Esophagus muscularis mucosa (tissue), 4 donors: ENCODE data around the gene PEBP1.

ENCODE experiments used
- CTCF ChIP-seq, 3 experiments: fragments of 200-600 bp in 2 of 3; fragments of 450-650 bp in 1 of 3; sonication (generic) in 2 of 3; IDR thresholded peaks; one replicate each; pipeline ENCODE4 v1.5.1; 2017 to 2019; ENCODE audit warnings: antibody characterized with exemption in 3 of 3, mild to moderate bottlenecking in 2 of 3, moderate library complexity in 1 of 3
- EP300 ChIP-seq: sonication (generic); formaldehyde crosslinking; IDR thresholded peaks from one replicate; pipeline ENCODE4 v1.6.1; 2017; ENCODE audit warnings: antibody characterized with exemption
- POLR2A ChIP-seq: fragments of 450-650 bp; IDR thresholded peaks from one replicate; pipeline ENCODE4 v1.6.1; 2017; ENCODE audit warnings: antibody characterized with exemption, moderate library complexity, mild to moderate bottlenecking, low read depth
- POLR2AphosphoS5 ChIP-seq, 2 donors: sonication (generic); formaldehyde crosslinking; IDR thresholded peaks; one replicate each; pipeline ENCODE4 v1.6.1; 2017; ENCODE audit warnings: antibody characterized with exemption in 2 of 2

- TF ChIP-seq POLR2A: no peak
- TF ChIP-seq CTCF (IDR thresholded peaks at IDR 0.05): no peak
- no peak for TF ChIP-seq POLR2AphosphoS5 (IDR thresholded peaks at IDR 0.05)
- TF ChIP-seq EP300: no peak
Observed at GRCh38 chr12:118166946-118167345, 31.0 kb downstream of the PEBP1 start.
